Retinal pigment epithelial cell (primary cell): ENCODE results near the gene CARNS1.

ENCODE experiments used
- DNase-seq: peaks from one replicate; pipeline ENCODE4 v3.0.0-alpha.2; 2010; ENCODE audit warnings: low read depth
- H3K4me3 ChIP-seq: 2 replicates; pipeline ENCODE4 v1.5.1; 2011; ENCODE audit warnings: mild to moderate bottlenecking, low read length, control low read depth, moderate library complexity
- TF ChIP-seq, protein P1 (sequence below): conservative IDR thresholded peaks from 2 replicates; pipeline ENCODE4 v1.5.1; 2011; ENCODE audit warnings: low read depth, low read length, control low read depth, inconsistent platforms

Gene CARNS1

DNA sequence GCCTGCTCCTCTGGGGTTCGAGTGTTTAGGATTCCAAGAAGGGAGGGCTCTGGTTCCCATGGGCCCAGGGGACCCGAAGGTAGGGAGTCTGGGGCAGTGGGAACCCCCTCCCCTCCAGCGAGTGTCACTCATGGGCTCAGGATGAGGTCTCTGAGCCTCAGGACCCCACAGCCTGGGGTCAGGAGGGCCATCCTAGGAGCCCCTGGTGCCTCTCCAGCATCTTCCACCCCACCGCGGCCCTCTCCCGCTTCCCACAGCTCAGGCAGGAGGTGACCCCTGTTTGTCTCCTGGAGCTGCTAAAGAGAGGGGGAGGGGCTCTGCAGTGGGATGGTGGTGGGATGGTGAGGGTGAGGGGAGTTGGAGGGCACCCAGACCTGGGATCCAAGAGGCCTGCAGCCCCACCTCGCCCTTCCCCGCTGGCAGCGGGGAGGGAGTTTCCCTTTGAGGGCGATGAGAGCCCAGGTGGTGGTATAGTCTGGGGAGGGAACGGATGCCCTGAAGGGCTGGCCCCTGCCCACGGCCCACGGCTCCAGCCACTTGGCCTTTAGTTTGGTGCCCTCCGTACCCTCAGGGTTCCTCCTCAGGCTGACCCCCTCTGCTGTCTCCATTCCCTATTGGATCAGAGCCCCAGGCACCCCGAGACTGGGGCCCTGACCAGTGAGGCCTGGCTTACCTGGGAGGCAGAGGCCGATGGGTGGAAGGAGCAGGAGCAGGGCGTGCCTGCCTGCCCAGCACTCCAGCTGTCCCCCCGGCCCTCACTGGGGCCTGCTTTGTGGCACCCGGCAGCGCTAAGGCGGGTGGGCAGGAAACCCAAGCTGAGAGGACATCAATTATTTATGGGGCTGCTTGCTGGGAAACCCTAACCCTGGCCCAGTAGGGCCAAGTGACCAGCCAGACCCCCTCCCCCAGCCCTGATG, 38.6 kb downstream of the CARNS1 start:
- TF ChIP-seq, protein P1, sequence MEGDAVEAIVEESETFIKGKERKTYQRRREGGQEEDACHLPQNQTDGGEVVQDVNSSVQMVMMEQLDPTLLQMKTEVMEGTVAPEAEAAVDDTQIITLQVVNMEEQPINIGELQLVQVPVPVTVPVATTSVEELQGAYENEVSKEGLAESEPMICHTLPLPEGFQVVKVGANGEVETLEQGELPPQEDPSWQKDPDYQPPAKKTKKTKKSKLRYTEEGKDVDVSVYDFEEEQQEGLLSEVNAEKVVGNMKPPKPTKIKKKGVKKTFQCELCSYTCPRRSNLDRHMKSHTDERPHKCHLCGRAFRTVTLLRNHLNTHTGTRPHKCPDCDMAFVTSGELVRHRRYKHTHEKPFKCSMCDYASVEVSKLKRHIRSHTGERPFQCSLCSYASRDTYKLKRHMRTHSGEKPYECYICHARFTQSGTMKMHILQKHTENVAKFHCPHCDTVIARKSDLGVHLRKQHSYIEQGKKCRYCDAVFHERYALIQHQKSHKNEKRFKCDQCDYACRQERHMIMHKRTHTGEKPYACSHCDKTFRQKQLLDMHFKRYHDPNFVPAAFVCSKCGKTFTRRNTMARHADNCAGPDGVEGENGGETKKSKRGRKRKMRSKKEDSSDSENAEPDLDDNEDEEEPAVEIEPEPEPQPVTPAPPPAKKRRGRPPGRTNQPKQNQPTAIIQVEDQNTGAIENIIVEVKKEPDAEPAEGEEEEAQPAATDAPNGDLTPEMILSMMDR, result no peak
- no peak for DNase-seq
- no peak overlapping the region for H3K4me3 ChIP-seq

DNA sequence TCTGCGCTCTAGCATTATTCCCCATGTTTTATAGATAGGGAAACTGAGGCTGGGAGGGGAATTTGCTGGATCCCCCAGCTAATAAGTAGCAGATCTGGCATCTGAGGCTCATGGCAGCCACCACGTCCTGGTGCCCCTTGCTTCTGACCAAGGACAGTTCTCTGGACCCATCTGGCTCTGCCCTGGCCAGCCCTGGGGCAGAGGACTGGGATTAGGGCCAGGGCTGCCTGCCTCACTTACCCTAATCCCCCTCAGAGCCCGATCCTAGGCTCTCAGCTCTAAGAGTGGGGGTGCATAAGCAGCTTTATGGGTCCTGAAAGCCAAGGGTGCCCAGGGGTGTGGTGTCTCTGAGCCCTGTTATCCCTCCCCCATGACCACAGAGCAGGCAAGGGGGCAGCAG, 39.6 kb downstream of the CARNS1 start, which contains the start of gene CABP4:
TSS of gene CABP4 (plus strand) at position 301 of the 400 bp plus-strand sequence. CDS start at position 371, 70 bp downstream.
- TF ChIP-seq, protein P1, result no peak
- no peak within 1 kb of the TSS for H3K4me3 ChIP-seq

DNA sequence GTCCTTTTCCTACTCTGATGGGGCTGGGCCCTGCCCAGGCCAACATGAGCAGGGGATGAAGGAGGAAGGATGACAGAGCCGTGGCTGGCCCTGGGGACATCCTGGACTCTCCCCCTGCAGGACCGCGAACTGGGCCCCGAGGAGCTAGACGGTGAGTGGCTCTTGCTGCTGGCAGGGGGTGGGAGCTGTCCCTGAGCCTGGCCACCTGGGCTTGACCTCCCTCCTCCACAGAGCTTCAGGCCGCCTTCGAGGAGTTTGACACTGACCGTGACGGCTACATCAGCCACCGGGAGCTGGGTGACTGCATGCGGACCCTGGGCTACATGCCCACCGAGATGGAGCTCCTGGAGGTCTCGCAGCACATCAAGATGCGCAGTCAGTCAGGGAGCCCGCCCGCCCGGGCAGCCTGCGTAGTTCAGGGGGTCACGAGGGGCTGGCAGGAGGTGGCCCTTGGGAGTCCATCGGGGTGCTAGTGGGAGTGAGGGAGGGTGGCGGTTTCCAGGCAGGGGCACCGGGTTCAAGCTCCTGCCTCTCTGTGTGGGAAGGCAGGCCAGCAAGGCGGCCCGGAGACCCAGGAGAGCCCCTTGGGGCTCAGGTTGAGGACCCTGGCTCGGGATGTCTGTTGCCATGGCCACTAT, 40.7 kb downstream of the CARNS1 start:
- DNase-seq, result no peak
- no peak overlapping the region for H3K4me3 ChIP-seq
- TF ChIP-seq, protein P1, result no peak

More for the DNA sequence above, 39.6 kb downstream of the CARNS1 start, which contains the start of gene CABP4:
- DNase-seq, result no peak

DNA sequence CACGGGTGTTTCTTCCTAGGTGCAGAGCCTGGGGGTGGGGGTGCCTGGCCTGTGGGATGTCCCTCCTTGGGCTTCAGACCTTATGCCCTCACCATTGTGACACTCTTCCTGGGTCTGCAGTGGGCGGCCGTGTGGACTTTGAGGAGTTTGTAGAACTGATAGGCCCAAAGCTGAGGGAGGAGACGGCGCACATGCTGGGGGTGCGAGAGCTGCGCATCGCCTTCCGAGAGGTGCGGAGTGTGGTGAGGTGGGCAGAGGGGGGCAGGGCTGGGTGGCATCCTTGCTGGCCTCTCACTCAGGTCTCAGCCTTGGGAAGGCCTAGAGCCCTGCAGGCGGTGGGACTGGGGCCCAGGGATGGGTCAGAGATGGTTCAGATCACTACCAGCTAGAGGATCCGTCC, 42.0 kb downstream of the CARNS1 start:
- no peak overlapping the region for H3K4me3 ChIP-seq
- no peak for DNase-seq
- TF ChIP-seq, protein P1, result no peak

DNA sequence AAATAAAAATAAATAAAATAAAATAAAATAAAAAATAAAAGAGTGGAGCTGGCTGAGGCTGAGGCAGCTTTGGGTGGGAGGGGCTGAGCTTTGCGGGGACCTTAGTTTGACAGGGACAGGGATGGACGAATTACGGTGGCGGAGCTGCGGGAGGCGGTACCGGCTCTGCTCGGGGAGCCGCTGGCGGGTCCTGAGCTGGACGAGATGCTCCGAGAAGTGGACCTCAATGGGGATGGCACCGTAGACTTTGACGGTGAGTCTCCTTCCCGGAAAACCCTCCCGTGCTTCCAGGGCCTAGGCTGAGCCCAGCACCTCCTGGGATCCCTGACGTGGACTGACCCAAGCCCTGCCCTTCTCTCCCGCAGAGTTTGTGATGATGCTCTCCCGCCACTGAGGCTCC, 42.8 kb downstream of the CARNS1 start:
- no peak for DNase-seq
- H3K4me3 ChIP-seq, result no peak overlapping the region
- TF ChIP-seq, protein P1, result no peak

DNA sequence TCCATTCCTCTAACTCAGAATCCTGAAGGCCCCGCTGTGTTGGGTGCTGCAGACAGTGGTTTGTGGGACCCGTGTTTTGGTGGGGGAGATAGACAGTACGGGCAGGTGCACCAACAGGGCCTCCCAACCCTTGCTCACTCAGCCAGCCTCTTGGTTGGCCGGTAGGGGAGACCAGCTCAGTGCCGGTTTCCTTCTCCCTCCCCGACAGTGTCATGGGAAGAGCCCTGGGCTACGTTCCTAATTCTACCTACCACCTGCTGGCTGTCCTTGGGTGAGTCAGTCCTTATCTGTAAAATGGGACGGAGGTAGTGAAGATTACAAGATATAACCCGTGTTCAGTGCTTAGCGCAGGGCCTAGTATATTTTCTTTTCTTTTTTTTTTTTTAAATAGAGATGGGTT, 47.7 kb downstream of the CARNS1 start:
- no peak for DNase-seq
- no peak overlapping the region for H3K4me3 ChIP-seq
- TF ChIP-seq, protein P1, result no peak
